T-helper 1 cell treated with Interleukin-12 subunit alpha and Interleukin-12 subunit beta and Interleukin-4 antibody, amounts not matched to agents 30 ng/mL and 1 ng/mL, for 36 hours (primary cell): ENCODE data around the gene ZBTB42. TPM values are rescaled to one million over a fixed set of nuclear protein-coding genes. Genes with fewer than 3 reads are reported as not detected.

Source experiments
- intact Hi-C: fragments of 100-400 bp; cut with micrococcal nuclease; formaldehyde crosslinking; loops from one replicate; pipeline ENCODE4 v1.15.1; 2024
- total RNA-seq: library from RNA; stranded (reverse); gene quantifications from 2 replicates; pipeline ENCODE4 v1.2.3, GENCODE V29; 2022

The ZBTB42 gene
- total RNA-seq, 1 donor from 2014 or later = 6.7 TPM

DNA sequence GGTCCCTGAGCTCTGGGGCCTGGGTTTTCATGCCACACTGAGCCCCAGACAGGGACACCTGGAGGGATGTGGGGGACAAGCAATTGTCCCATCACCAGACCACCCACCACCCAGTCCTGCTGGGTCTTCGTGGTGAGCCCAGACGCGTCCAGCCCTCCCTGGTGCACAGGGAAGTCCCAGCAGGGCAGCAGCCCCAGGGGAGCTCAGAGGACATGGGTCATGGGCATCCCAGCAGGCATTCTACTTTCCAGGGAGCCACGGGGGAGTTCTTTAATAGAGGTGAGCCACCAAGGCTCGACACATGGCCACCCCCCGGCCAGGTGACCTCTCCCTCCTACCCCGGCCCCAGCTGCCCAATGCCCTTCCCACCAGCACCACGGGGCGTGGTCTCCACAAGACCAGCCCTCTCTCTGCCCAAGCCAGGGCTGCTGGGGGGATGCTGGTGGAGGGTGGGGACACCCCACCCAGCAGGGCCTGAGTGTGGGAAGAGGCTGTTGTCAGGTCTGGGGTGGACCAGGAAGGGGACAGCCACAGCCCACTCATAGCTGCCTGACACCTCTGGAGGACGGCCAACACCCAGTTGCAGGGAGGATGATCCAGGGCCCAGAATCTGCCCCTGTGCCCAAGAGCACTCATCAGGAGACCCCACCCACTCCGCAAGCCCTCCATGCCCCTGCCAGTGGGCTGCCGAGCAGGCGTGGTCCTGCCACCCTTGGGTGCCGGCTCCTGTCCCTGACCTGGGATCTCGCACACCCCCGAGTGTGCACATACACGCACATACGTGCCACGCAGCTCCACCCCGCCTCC, 19.4 kb upstream of the ZBTB42 start:
- intact Hi-C loops = no loop called here

- intact Hi-C loops = no loop called here
These were observed 18.7 kb upstream of the ZBTB42 start for GRCh38 chr14:104782086-104782807.

DNA sequence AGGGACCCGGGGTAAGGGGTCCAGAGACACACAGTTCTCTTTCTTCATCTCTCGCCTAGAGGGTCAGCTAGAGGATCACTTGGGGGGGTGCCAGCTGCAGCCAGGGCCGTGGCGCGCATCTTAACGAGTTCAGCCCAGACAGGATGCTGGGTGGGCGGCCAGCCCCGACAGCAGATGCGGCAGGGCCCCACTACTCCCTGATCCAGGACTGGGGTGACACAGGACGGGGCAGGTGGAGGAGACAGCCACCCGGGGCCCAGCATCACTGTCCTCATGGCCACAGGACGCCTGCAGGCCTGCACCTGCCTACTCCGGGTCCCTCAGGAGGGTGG, 18.1 kb upstream of the ZBTB42 start:
- intact Hi-C loops = no loop called here

DNA sequence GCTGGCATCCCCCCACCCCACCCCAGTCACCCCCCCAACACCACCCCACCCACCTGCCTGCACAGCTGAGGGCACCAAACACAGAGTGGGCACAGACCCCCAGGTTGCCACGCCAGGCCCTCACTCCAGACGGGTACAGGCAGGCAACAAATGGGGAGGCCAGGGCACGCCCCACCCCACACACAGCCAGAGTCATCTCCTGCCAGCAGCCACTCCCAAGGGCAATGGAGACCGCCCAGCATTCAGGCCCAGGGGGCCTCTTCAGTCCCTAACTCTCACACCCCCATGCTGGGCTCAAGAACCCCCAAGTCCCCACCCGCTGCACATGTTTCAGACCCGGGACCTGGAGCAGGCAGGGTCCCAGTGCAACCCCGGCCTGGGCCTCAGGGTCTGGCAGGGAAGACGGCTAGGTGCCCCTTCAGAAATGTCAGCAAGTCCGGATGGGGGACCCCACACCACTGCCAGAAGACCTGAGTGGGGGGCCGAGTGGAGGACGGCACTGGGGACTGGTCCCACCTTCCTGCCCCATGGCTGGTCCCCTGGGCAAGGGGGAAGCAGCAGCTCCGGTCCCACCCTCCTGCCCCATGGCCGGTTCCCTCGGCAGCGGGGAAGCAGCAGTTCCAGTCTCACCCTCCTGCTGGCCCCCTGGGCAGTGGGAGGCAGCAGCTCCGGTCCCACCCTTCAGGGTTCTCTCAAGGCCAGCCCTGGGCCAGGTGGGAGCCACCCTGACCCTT, 17.2 kb upstream of the ZBTB42 start:
- intact Hi-C loops = no loop called here

GRCh38 chr14:104784218-104784568, 16.7 kb upstream of the ZBTB42 start:
- intact Hi-C loops = no loop called here

GRCh38 chr14:104784846-104785707, 15.8 kb upstream of the ZBTB42 start:
- intact Hi-C loops = no loop called here

- intact Hi-C loops = no loop called here
These were observed 15.2 kb upstream of the ZBTB42 start for GRCh38 chr14:104785708-104786080.

DNA sequence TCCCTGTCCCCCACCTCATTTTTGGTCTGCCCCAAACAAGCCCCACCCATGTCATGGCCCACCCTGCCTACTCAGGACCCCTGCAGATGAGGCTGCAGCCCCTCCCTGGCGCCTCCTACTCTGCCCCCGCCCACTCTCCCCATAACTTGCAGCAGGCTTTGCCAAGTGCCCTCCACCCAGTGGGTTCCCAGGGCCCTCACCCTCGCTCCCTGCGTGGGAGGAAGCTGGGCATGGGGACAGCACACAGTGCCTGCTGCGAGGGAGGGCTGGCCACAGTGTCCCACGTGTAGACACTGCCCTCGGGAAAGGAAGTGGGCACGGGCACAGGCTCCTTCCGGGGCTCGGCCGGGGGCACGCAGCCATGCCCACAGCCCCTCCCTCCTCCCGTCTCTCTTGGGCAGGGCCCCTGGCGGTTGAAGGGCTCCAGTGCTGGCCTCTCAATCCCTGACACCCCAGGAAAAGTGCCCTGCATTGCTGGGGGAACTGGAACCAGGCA, 14.8 kb upstream of the ZBTB42 start:
- intact Hi-C loops = no loop called here

- intact Hi-C loops = no loop called here
These were observed 13.9 kb upstream of the ZBTB42 start for GRCh38 chr14:104786726-104787675.

- intact Hi-C loops = no loop called here
These were observed 13.2 kb upstream of the ZBTB42 start for GRCh38 chr14:104787736-104788135.

- intact Hi-C loops = no loop called here
These were observed 12.6 kb upstream of the ZBTB42 start for GRCh38 chr14:104788161-104788818.

GRCh38 chr14:104788873-104789663, 11.8 kb upstream of the ZBTB42 start:
- intact Hi-C loops = no loop called here

GRCh38 chr14:104789752-104790743, 10.9 kb upstream of the ZBTB42 start:
- intact Hi-C loops = no loop called here

GRCh38 chr14:104791425-104791824, 9.5 kb upstream of the ZBTB42 start:
- intact Hi-C loops = no loop called here

- intact Hi-C loops = no loop called here
These were observed 8.6 kb upstream of the ZBTB42 start for GRCh38 chr14:104792101-104792884.

DNA sequence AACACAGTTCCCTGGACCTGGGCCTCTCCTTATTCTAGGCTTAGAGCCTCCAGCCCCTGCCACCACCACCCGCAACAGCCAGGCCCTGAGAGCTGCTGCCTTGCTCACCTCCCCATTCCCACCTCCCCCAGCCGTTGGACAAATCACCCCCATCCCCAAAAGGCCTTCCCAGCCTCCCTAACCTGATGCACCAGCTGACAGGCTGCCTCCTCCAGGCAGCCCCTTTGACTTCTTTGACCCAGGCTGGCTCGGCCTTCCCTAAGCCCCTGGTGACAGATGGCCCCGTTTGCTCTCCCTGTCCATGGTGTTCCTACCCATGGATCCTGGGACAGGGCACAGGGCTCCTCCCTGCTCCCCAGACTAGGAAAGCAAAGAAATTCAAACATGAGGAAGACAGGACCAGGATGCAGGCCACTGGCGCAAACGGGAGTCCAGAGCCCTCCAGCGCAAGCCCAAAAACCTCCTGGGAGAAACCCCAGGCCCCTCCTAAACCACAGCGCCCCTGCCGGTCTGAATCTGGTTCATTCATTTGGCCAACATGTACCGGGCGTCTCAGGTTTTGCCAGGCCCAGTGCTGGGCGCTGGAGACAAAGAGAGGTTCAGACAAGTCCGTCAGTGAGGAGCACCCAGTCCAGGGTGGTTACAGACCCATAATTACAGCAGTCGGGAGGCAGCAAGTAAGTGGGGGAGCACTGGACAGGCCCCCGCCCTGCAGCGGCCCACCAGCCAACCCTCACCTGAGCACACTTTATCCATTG, 7.8 kb upstream of the ZBTB42 start:
- intact Hi-C loops = no loop called here
